ENCODE measurements around the gene THBS4.

- no peak for TF ChIP-seq CTCF (IDR thresholded peaks at IDR 0.05; ENCODE audit: low read length)
- TF ChIP-seq EZH2 (optimal IDR thresholded peaks at IDR 0.05; ENCODE audit: low read depth, low read length) = no peak
- no peak for TF ChIP-seq EZH2phosphoT487 (IDR thresholded peaks at IDR 0.05; ENCODE audit: low read length)
Observed at GRCh38 chr5:80033513-80033912, 1.6 kb upstream of the THBS4 start.
